AG04449 (cell line): ENCODE measurements around the gene SOX10.
"Not testable (repeated sequence)": the region's sequence is repeated elsewhere in the genome, so short reads cannot be mapped to it uniquely, and the experiment has no call there.

Source experiments
- CTCF ChIA-PET: fragments of 350-600 bp; formaldehyde crosslinking; extraction: SDS; loops from one replicate; lab custom pipeline; 2021; ENCODE audit warnings: antibody characterized with exemption; lab: Yijun Ruan, JAX
- POLR2A ChIA-PET: fragments of 400-600, 350-600 bp; formaldehyde crosslinking; extraction: SDS; loops from one replicate; lab custom pipeline; 2020; ENCODE audit warnings: antibody characterized with exemption, inconsistent platforms; lab: Yijun Ruan, JAX
- DNase-seq: peaks from one replicate; pipeline ENCODE4 v3.0.0-alpha.2; 2010; ENCODE audit warnings: low read depth, low spot score
- H3K4me3 ChIP-seq: 2 replicates; pipeline ENCODE4 v1.5.1; 2011; ENCODE audit warnings: low read depth, mild to moderate bottlenecking, control low read depth, low read length
- TF ChIP-seq, protein P1 (sequence below): IDR thresholded peaks from one replicate; pipeline ENCODE4 v1.5.1; 2011; ENCODE audit warnings: mild to moderate bottlenecking, moderate library complexity, low read length, control low read depth, inconsistent platforms; ENCODE audit not compliant: insufficient read depth; ENCODE audit errors: missing control alignments

The SOX10 gene

DNA sequence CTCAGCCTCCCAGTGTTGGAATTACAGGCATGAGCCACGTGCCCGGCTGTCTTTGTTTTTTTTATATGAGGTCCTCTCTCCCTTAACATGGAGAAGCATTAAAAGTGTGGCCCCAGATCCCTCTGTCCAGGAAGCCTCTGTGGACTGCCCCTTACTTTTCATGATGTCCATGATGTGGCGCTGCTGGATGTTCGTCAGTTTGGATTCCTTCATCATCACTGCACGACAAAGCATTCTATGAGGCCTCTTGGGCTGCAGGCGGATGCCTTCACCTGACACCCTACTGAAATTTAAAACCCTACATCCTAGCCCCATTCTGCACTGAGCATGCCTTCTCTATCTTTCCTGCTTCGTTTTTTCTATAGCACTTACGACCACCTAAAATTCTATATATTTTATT, 33.0 kb downstream of the SOX10 start:
- H3K4me3 ChIP-seq, result no peak overlapping the region
- CTCF ChIA-PET, result interaction anchor here (1.2 to 8.0 kb wide), 3 partner anchors 14 to 88 kb away, joined by 3 to 94 read pairs (median 5); no protein-coding TSS in a partner anchor
- TF ChIP-seq, protein P1, sequence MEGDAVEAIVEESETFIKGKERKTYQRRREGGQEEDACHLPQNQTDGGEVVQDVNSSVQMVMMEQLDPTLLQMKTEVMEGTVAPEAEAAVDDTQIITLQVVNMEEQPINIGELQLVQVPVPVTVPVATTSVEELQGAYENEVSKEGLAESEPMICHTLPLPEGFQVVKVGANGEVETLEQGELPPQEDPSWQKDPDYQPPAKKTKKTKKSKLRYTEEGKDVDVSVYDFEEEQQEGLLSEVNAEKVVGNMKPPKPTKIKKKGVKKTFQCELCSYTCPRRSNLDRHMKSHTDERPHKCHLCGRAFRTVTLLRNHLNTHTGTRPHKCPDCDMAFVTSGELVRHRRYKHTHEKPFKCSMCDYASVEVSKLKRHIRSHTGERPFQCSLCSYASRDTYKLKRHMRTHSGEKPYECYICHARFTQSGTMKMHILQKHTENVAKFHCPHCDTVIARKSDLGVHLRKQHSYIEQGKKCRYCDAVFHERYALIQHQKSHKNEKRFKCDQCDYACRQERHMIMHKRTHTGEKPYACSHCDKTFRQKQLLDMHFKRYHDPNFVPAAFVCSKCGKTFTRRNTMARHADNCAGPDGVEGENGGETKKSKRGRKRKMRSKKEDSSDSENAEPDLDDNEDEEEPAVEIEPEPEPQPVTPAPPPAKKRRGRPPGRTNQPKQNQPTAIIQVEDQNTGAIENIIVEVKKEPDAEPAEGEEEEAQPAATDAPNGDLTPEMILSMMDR, result no peak
- no peak for DNase-seq
- POLR2A ChIA-PET, result no interaction called here

DNA sequence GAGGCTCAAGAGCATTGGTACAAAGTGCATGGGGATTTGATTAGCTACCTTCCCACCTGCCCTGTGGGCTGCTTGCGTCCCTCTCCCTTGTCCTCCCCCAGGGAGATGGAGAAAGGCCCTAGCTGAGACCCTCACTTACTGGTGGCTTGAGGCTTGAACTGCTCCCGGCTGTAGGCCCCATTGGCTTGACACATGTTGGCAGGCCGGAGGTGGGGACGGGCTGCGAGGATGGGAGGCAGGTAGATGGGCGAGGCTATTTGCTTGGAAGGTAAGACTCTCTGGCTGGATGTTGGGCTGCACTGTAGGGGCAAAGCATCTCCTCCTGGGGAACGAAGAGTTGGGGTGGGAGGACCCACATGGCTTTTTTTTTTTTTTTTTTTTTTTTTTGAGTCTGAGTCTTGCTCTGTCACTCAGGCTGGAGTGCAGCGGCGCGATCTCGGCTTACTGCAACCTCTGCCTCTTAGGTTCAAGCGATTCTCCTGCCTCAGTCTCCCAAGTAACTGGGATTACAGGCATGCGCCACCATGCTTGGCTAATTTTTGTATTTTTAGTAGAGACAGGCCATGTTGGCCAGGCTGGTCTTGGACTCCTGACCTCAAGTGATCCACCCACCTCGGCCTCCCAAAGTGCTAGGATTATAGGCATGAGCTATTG, 37.1 kb downstream of the SOX10 start:
- H3K4me3 ChIP-seq, POLR2A ChIA-PET, DNase-seq: not testable (repeated sequence)
- CTCF ChIA-PET, result interaction anchor here (2.0 to 9.0 kb wide), 2 partner anchors 15 to 60 kb away, joined by 6 to 79 read pairs; no protein-coding TSS in a partner anchor

DNA sequence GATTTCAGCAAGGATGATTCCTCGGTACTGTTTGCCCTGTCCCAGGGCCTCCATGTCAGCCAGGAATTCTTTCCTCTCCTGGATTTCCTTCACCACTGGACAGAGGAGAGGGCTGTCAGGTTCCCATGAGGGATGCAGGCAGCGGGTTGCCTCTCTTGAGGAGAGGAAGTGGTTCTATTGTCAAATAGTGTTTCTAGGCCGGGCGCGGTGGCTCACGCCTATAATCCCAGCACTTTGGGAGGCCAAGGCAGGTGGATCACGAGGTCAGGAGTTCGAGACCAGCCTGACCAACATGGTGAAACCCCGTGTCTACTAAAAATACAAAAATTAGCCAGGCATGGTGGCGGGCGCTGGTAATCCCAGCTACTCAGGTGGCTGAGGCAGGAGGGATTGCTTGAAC, 39.9 kb downstream of the SOX10 start:
- CTCF ChIA-PET, result interaction anchor here (9.0 kb wide), 1 partner anchor 12 kb away, joined by 79 read pairs; no protein-coding TSS in a partner anchor
- not testable (repeated sequence) for H3K4me3 ChIP-seq, DNase-seq
- POLR2A ChIA-PET, result interaction anchor here (1.2 kb wide), 1 partner anchor 9 kb away, joined by 4 read pairs; the partner anchor contains the start of genes C22orf23 and POLR2F

DNA sequence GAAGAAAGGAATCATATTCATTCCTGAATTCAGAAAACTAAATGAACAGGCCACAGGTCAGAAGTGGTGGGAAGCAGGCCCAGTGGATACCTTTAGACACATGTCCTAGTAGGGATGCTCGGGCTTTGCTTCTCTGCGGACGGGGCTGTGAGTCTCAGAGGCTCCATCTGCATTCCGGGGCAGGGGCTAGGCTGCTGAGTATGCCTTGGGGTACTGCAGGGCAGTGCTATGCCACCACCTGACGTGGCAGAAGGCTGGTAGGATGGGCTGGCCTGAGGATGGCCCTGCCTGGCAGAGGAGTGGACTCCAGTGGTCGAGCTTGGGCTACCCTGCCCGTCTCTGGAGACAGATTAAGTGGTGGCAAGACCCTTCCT, 40.5 kb downstream of the SOX10 start:
- no peak overlapping the region for H3K4me3 ChIP-seq
- DNase-seq, result no peak
- ChIA-PET POLR2A (interaction anchor here (1.2 kb wide), 1 partner anchor 10 kb away, joined by 4 read pairs; the partner anchor contains the start of genes C22orf23 and POLR2F), CTCF (interaction anchor here (9.0 kb wide), 1 partner anchor 11 kb away, joined by 79 read pairs; no protein-coding TSS in a partner anchor)
- TF ChIP-seq, protein P1, result no peak

DNA sequence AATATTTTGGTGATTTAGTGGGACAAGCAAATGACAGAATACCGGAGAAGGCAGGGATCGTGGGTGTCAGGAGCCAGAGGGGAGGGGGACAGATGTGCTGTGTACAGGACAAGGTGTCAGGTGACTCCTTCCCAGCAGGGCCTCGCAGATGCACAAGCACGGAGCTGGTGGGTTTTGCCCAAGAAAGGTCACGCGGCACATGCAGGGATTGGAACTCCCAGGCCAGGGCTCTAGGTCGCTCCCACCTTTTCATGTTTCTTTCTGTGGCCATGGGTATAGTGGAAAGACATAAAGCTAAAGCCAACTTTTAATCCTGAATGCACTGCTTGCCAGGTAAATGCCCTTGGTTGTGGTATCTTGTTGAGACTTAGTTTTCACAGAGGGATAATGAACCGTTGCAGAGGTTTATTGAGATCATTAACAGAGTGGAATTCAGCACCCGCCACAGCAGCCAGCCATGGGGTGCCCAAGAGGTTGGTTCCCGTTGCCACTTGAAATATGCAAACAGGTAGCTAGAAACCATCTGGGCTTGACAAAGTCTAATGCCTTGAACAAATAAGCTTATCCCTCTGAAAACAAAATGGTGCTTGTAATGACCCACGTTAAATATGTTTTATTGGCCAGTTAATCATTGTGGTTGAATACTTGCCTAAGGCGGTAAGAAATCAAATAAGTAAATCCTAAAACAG, 41.1 kb downstream of the SOX10 start:
- DNase-seq, result no peak
- CTCF ChIA-PET, result interaction anchor here (1.4 to 9.0 kb wide), 2 partner anchors 11 to 22 kb away, joined by 3 to 79 read pairs; no protein-coding TSS in a partner anchor
- POLR2A ChIA-PET, result no interaction called here
- TF ChIP-seq, protein P1, result no peak
- no peak overlapping the region for H3K4me3 ChIP-seq

DNA sequence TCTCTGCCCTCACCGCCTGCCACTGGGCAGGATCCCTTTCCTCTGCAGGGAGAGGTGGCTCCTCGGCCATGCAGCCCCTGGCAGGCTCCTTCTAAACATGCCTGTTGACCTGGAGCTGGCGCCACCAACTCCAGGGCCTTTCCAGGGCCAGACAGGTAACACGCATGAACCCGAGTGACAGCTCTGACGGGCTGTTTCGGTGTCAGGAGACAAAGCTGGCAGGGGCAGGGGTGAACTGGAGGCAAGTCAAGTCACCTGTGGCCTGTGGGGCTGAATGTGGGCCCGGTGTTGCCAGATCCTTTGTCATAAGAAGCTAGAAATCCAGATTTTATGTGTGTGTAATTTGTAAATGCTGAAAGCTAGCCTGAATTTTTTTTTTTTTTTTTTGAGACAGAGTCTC, 42.2 kb downstream of the SOX10 start:
- ChIA-PET CTCF (interaction anchor here (0.8 to 9.0 kb wide), 4 partner anchors 9 to 55 kb away, joined by 3 to 79 read pairs (median 4); no protein-coding TSS in a partner anchor), POLR2A (no interaction called here)
- TF ChIP-seq, protein P1, result no peak
- no peak for DNase-seq
- no peak overlapping the region for H3K4me3 ChIP-seq
